ENCODE data around the gene CEP112.

CEP112 gene

DNA sequence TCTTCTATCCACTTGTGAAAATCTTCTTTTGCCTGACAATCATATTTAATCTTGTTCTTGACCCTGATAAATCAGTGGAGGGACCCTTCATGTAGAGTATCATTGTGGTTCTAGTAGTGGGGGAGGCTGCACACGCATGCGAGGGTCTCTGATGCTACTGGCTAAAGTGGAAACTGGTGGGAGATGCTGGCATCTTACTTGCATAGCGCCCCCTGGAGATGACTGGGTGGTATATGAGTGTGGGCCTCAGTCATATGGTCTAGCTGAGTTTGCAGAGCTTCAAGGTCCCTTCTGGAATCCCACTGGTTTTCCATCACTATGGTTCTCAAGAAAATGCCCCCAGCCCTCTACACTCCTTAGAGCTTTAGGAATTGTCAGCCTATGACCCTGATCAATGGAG is 394.1 kb downstream of the CEP112 start:
- Histone ChIP-seq H3F3A (ENCODE audit: insufficient read depth, low read length) (no peaks in the 10 kb centered on the region), H3K9me2 (replicated peaks; ENCODE audit: insufficient read depth, low read length) (no peaks in the 10 kb centered on the region), H3K27me3 (replicated peaks; ENCODE audit: insufficient read depth, low read length) (no peaks in the 10 kb centered on the region), H3K4me3 (ENCODE audit: low read length) (no peak overlapping the region), H3K9me3 (replicated peaks; ENCODE audit: insufficient read depth, low read length) (no peaks in the 10 kb centered on the region), H4K20me1 (ENCODE audit: insufficient read depth, low read length) (no peaks in the 10 kb centered on the region), H3K79me2 (ENCODE audit: low read length) (no peaks in the 10 kb centered on the region), H2AFZ (ENCODE audit: low read length) (no peak overlapping the region), H3K9ac (ENCODE audit: low read length) (no peak overlapping the region), H3K27ac (ENCODE audit: low read length) (no peak overlapping the region), H3K4me2 (ENCODE audit: low read depth, low read length) (no peak overlapping the region), H3K36me3 (replicated peaks; ENCODE audit: insufficient read depth, low read length) (no peaks in the 10 kb centered on the region), H3K4me1 (ENCODE audit: low read length) (no peaks in the 10 kb centered on the region)
- TF ChIP-seq EZH2 (optimal IDR thresholded peaks at IDR 0.05; ENCODE audit: low read depth, low read length) (no peak), EZH2phosphoT487 (IDR thresholded peaks at IDR 0.05; ENCODE audit: low read length) (no peak)
- TF ChIP-seq, protein P1, sequence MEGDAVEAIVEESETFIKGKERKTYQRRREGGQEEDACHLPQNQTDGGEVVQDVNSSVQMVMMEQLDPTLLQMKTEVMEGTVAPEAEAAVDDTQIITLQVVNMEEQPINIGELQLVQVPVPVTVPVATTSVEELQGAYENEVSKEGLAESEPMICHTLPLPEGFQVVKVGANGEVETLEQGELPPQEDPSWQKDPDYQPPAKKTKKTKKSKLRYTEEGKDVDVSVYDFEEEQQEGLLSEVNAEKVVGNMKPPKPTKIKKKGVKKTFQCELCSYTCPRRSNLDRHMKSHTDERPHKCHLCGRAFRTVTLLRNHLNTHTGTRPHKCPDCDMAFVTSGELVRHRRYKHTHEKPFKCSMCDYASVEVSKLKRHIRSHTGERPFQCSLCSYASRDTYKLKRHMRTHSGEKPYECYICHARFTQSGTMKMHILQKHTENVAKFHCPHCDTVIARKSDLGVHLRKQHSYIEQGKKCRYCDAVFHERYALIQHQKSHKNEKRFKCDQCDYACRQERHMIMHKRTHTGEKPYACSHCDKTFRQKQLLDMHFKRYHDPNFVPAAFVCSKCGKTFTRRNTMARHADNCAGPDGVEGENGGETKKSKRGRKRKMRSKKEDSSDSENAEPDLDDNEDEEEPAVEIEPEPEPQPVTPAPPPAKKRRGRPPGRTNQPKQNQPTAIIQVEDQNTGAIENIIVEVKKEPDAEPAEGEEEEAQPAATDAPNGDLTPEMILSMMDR (IDR thresholded peaks at IDR 0.05; ENCODE audit: low read length) = peak; percentile 27
- DNase-seq = no peak

DNA sequence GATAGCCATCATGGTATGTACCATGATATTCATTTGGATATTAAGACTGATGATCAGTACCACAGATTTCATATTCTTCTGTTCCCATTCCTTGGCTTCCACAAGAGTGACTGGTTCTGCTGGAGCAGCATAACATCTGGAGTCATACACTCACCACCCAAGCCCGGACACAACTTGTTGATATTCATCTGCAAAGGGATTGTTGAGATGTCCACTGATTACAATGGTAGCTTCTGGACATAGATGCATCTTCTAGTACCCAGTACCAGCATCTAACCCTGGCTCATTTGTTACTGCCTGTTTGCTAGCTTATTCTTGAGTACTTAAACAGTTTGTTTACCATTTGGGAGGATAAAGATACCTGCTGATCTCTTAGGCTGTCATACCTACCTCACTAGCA is 394.8 kb downstream of the CEP112 start:
- no peaks in the 10 kb centered on the region for H3K9me3 ChIP-seq (replicated peaks; ENCODE audit: insufficient read depth, low read length)
- no peaks in the 10 kb centered on the region for H3K4me1 ChIP-seq (ENCODE audit: low read length)
- DNase-seq = no peak
- H3K27ac ChIP-seq (ENCODE audit: low read length) = no peak overlapping the region
- no peaks in the 10 kb centered on the region for H4K20me1 ChIP-seq (ENCODE audit: insufficient read depth, low read length)
- H3K4me2 ChIP-seq (ENCODE audit: low read depth, low read length) = no peak overlapping the region
- no peaks in the 10 kb centered on the region for H3K9me2 ChIP-seq (replicated peaks; ENCODE audit: insufficient read depth, low read length)
- no peak overlapping the region for H3K9ac ChIP-seq (ENCODE audit: low read length)
- no peaks in the 10 kb centered on the region for H3F3A ChIP-seq (ENCODE audit: insufficient read depth, low read length)
- H3K36me3 ChIP-seq (replicated peaks; ENCODE audit: insufficient read depth, low read length) = no peaks in the 10 kb centered on the region
- no peak for TF ChIP-seq EZH2phosphoT487 (IDR thresholded peaks at IDR 0.05; ENCODE audit: low read length)
- no peak for TF ChIP-seq EZH2 (optimal IDR thresholded peaks at IDR 0.05; ENCODE audit: low read depth, low read length)
- TF ChIP-seq, protein P1 (IDR thresholded peaks at IDR 0.05; ENCODE audit: low read length) = no peak
- H3K4me3 ChIP-seq (ENCODE audit: low read length) = no peak overlapping the region
- no peak overlapping the region for H2AFZ ChIP-seq (ENCODE audit: low read length)
- no peaks in the 10 kb centered on the region for H3K79me2 ChIP-seq (ENCODE audit: low read length)
- no peaks in the 10 kb centered on the region for H3K27me3 ChIP-seq (replicated peaks; ENCODE audit: insufficient read depth, low read length)

DNA sequence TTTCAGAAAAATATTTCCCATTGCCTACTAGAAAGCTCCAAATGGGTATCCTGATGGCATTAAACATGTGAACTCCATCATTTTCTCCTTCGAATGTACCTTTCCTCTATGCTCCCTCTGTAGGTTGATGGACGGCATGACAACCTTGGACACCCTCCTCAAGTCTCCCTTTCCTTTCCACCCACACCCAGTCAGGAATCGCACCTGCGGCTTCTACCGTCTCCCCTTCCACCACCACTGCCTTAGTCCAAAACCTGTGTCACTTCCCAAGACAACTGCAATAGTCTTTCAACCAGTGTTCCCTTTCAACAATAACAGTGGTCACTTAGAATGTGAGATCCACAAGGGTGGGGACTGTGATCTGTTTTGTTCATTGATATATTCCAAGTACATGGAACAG is 397.4 kb downstream of the CEP112 start:
- Histone ChIP-seq H3K4me2 (ENCODE audit: low read depth, low read length) (no peak overlapping the region), H3K36me3 (replicated peaks; ENCODE audit: insufficient read depth, low read length) (no peaks in the 10 kb centered on the region), H3K27me3 (replicated peaks; ENCODE audit: insufficient read depth, low read length) (no peaks in the 10 kb centered on the region), H3K9me3 (replicated peaks; ENCODE audit: insufficient read depth, low read length) (no peaks in the 10 kb centered on the region), H4K20me1 (ENCODE audit: insufficient read depth, low read length) (no peaks in the 10 kb centered on the region), H3K79me2 (ENCODE audit: low read length) (no peaks in the 10 kb centered on the region), H2AFZ (ENCODE audit: low read length) (no peak overlapping the region), H3K9ac (ENCODE audit: low read length) (no peak overlapping the region), H3K4me1 (ENCODE audit: low read length) (no peaks in the 10 kb centered on the region), H3F3A (ENCODE audit: insufficient read depth, low read length) (no peaks in the 10 kb centered on the region), H3K9me2 (replicated peaks; ENCODE audit: insufficient read depth, low read length) (no peaks in the 10 kb centered on the region), H3K4me3 (ENCODE audit: low read length) (no peak overlapping the region), H3K27ac (ENCODE audit: low read length) (no peak overlapping the region)
- DNase-seq = peak; percentile 37
- TF ChIP-seq EZH2 (optimal IDR thresholded peaks at IDR 0.05; ENCODE audit: low read depth, low read length) = no peak
- TF ChIP-seq, protein P1 (IDR thresholded peaks at IDR 0.05; ENCODE audit: low read length) = peak; percentile 63

All from MM.1S (cell line).